ENCODE data around the gene ZNF580. TPM values are rescaled to one million over a fixed set of nuclear protein-coding genes. Genes with fewer than 3 reads are reported as not detected.

Gene ZNF580
- total RNA-seq, 2 donors from 2014 or later: 29.7 to 36.1 TPM

DNA sequence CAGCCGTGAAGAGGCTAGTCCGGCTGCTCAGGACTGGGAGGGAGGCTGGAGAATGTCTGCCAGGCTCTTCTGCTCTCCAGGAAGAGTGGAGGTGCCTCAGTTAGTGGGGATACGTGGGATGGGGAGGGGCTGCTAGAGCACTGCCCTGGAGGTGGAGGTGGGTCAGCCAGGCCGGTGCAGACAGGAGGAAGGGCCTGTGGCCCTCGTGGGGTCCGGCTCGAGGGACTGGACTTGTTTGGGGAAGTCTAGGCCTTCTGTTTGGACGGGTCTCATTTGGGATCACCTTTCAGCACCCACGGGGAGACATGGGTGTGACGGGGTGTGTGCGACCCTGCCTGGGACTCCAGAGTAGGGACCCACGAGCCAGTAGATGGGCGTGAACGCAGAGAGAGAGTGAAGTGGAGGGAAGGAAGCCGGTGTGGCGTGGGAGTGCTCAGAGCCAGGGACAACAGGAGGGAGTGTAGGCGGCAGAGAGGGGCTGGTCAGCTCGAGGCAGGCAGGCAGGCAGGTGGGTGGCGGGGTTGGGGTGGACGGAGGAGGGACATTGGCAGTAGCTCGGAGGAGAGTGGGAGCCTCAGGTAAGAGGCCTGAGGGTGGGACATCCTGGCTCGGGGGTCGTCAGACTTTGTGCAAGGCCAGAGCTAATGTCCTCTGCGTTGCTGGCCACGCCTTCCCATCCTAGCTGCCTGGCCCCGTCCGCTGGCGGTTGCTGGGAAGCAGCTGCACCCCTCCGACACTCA is 45.7 kb downstream of the ZNF580 start:
- ATAC-seq (no peak), DNase-seq (no peak)
- H3K27ac ChIP-seq: no peak overlapping the region
- H3K9me3 ChIP-seq: no peaks in the 10 kb centered on the region
- H3K36me3 ChIP-seq (replicated peaks in 1 of 2; ENCODE audit: insufficient read depth in 1 of 2, low read depth in 2 of 2): peaks cover 16 to 34% of the 10 kb centered on the region in 2 donors
- no peaks in the 10 kb centered on the region for H3K27me3 ChIP-seq
- TF ChIP-seq, protein P1, sequence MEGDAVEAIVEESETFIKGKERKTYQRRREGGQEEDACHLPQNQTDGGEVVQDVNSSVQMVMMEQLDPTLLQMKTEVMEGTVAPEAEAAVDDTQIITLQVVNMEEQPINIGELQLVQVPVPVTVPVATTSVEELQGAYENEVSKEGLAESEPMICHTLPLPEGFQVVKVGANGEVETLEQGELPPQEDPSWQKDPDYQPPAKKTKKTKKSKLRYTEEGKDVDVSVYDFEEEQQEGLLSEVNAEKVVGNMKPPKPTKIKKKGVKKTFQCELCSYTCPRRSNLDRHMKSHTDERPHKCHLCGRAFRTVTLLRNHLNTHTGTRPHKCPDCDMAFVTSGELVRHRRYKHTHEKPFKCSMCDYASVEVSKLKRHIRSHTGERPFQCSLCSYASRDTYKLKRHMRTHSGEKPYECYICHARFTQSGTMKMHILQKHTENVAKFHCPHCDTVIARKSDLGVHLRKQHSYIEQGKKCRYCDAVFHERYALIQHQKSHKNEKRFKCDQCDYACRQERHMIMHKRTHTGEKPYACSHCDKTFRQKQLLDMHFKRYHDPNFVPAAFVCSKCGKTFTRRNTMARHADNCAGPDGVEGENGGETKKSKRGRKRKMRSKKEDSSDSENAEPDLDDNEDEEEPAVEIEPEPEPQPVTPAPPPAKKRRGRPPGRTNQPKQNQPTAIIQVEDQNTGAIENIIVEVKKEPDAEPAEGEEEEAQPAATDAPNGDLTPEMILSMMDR (IDR thresholded peaks at IDR 0.05): no peak
- TF ChIP-seq POLR2A (IDR thresholded peaks at IDR 0.05): no peak
- WGBS, 2 donors: 86 to 91% methylated on average over 25 to 29 of the region's 29 CpGs
- peaks cover 57% of the 10 kb centered on the region for H3K4me1 ChIP-seq
- no peak overlapping the region for H3K4me3 ChIP-seq
- intact Hi-C loops (cut with DNase I): no loop called here

DNA sequence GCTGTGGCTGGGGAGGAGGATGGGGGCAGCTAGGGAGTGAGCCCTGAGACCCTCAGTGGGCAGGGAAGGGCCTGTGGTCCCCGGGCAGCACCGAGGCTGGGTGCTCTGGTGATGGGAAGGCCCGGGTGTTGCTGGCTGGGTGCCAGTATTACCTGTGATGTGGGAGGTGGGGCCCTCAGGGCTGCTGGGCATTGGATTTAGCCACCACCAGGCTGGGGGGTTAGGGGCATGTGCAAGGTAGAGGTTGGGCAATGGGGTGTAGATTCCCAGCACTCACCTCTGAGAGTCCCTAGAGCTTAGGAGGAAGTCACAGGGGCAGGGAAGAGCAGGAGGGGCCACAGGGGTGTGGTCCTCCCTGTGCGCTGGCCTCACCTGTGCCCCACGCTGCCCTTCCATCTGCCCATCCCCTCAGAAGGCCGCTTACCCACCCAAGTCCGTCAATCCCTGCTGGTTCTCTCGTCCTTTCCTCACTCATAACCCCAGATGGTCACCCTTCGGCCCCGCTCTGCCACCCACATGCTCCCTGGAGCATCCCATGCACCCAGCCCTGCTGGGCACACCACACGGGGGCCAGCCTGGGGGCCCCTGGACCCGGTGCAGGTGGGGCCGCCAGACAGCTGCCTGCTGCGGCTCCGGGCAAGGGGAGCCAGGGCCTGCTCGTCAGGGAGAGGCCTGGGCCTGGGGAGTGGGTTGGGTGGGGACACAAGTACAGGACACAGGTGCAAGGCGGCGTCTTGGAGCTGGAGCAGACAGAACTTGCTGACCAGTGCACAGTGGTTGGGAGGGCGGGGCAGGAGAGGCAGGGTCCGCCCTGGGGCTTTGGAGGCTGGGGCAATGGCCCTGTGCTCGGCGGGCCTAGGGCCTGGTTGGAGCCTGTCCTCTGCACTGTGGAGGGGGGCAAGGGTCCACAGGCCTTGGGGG is 46.7 kb downstream of the ZNF580 start:
- ATAC-seq: no peak
- Histone ChIP-seq H3K27me3 (no peaks in the 10 kb centered on the region), H3K27ac (no peak overlapping the region), H3K4me1 (peaks cover 47% of the 10 kb centered on the region), H3K4me3 (no peak overlapping the region), H3K9me3 (no peaks in the 10 kb centered on the region), H3K36me3 (replicated peaks in 1 of 2; ENCODE audit: insufficient read depth in 1 of 2, low read depth in 2 of 2) (peaks cover 22 to 40% of the 10 kb centered on the region in 2 donors)
- 73 to 87% methylated on average over 9 to 22 of the region's 22 CpGs for WGBS, 2 donors
- intact Hi-C loops (cut with DNase I): no loop called here
- TF ChIP-seq POLR2A (IDR thresholded peaks at IDR 0.05): no peak
- TF ChIP-seq, protein P1 (IDR thresholded peaks at IDR 0.05): no peak
- no peak for DNase-seq

DNA sequence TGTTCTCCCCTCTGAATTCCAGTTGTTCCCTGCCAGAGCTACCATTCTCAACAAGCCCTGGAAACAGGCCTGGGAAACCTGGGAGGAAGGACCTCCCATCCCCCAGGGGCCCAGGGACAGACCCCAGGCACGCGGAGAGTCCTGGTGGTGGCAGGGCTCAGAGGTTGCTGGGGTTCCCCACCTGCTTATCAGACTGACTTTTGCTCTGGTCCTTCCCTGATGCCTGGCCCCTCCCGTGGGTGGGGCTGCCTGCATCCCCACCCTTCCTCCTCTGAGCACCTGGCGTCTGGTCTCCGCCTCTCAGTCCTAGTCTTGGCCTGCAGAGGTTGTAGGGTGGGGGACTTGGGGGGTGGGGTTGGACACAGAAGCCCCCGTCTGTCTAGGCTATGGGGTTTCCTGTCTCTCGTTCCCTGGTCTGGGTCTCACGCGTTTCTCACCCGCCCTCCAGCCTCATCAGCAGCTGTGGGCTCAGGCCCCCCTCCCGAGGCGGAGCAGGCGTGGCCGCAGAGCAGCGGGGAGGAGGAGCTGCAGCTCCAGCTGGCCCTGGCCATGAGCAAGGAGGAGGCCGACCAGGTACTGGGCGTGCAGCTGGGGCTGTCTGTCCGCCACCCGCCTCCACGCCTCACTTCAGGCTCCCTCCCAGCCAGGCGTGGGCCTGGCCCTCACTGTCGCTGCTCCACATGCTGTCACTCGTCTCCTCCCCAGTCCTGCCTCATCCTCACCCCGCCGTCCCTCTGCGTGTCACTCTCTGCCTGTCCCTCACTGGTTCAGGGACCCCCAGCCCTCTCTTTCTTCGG is 47.8 kb downstream of the ZNF580 start:
- ATAC-seq: no peak
- H3K36me3 ChIP-seq (replicated peaks in 1 of 2; ENCODE audit: insufficient read depth in 1 of 2, low read depth in 2 of 2): peaks cover 28 to 43% of the 10 kb centered on the region in 2 donors
- no peaks in the 10 kb centered on the region for H3K27me3 ChIP-seq
- H3K4me3 ChIP-seq: no peak overlapping the region
- intact Hi-C loops (cut with DNase I): no loop called here
- DNase-seq: no peak
- no peak for TF ChIP-seq POLR2A (IDR thresholded peaks at IDR 0.05)
- TF ChIP-seq, protein P1 (IDR thresholded peaks at IDR 0.05): no peak
- no peak overlapping the region for H3K27ac ChIP-seq
- peaks cover 37% of the 10 kb centered on the region for H3K4me1 ChIP-seq
- H3K9me3 ChIP-seq: no peaks in the 10 kb centered on the region
- 78 to 92% methylated on average over 23 to 26 of the region's 27 CpGs for WGBS, 2 donors

DNA sequence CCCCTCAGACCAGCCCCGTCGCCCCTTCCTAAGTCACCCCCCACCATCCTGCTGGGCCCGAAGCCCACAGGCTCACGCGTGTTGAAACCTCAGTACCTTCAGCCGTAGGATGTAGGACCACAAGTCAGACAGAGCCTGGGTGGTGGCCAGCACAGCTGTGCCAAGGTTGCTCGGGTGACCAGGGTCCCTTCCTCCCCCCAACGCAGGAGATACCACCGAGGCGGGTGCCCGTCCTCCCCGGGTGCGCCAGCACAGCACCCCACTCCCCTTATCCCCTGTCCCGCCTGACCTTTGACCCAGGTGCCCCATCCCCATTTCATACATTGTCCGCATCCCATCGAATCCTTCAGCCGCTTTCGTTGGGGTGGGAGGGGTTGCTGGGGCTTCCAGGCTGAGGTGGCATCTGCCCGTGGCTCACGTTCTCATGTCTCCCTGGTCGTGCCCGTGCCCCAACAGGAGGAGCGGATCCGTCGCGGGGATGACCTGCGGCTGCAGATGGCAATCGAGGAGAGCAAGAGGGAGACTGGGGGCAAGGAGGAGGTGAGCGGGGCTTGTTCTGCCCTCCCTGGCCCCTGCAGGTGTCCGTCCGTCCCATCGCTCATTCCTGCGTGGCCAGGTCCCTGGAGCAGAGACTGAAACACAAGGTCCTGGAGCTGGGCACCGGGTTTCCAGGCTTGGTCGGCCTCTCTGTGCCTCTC is 48.8 kb downstream of the ZNF580 start:
- H3K27me3 ChIP-seq: no peaks in the 10 kb centered on the region
- no peak for TF ChIP-seq POLR2A (IDR thresholded peaks at IDR 0.05)
- TF ChIP-seq, protein P1 (IDR thresholded peaks at IDR 0.05): no peak
- peaks cover 29% of the 10 kb centered on the region for H3K4me1 ChIP-seq
- DNase-seq: no peak
- 92 to 95% methylated on average over 24 to 35 of the region's 35 CpGs for WGBS, 2 donors
- no peak overlapping the region for H3K27ac ChIP-seq
- peaks cover 28 to 46% of the 10 kb centered on the region in 2 donors for H3K36me3 ChIP-seq (replicated peaks in 1 of 2; ENCODE audit: insufficient read depth in 1 of 2, low read depth in 2 of 2)
- H3K4me3 ChIP-seq: no peak overlapping the region
- no peaks in the 10 kb centered on the region for H3K9me3 ChIP-seq
- no peak for ATAC-seq
- intact Hi-C loops (cut with DNase I): no loop called here
